Loucy (cell line): ENCODE data around the gene RNF181.

Source experiments
- H2AFZ ChIP-seq: fragments of 200-600 bp; sonication (generic); 2 replicates; pipeline ENCODE4 v1.6.0; 2016; ENCODE audit warnings: antibody characterized with exemption, mild to moderate bottlenecking, low read length, moderate library complexity
- H3F3A ChIP-seq: fragments of 200-600 bp; 2 replicates; pipeline ENCODE4 v1.6.0; 2016; ENCODE audit warnings: antibody characterized with exemption, low read depth, mild to moderate bottlenecking
- H3K27me3 ChIP-seq: fragments of 200-600 bp; sonication (generic); 2 replicates; pipeline ENCODE4 v1.6.1; 2014; ENCODE audit warnings: low read length, mild to moderate bottlenecking; ENCODE audit not compliant: insufficient read depth, poor library complexity, severe bottlenecking
- H3K36me3 ChIP-seq: fragments of 200-600 bp; sonication (generic); 2 replicates; pipeline ENCODE4 v1.6.1; 2016; ENCODE audit warnings: low read length; ENCODE audit not compliant: insufficient read depth
- H3K4me1 ChIP-seq: fragments of 200-600 bp; sonication (generic); 2 replicates; pipeline ENCODE4 v1.5.1; 2014; ENCODE audit warnings: low read length, mild to moderate bottlenecking; ENCODE audit not compliant: insufficient read depth, poor library complexity, severe bottlenecking
- H3K4me2 ChIP-seq: fragments of 200-600 bp; sonication (generic); 2 replicates; pipeline ENCODE4 v1.6.0; 2014; ENCODE audit warnings: antibody characterized with exemption, low read length, low read depth, mild to moderate bottlenecking; ENCODE audit not compliant: poor library complexity, severe bottlenecking
- H3K4me3 ChIP-seq: fragments of 200-600 bp; sonication (generic); 2 replicates; pipeline ENCODE4 v1.5.1; 2014; ENCODE audit warnings: low read length, mild to moderate bottlenecking, mixed read lengths; ENCODE audit not compliant: poor library complexity, severe bottlenecking
- H3K79me2 ChIP-seq: fragments of 200-600 bp; sonication (generic); 2 replicates; pipeline ENCODE4 v1.6.1; 2014; ENCODE audit warnings: low read length; ENCODE audit not compliant: insufficient read depth
- H3K9ac ChIP-seq: fragments of 200-600 bp; sonication (generic); 2 replicates; pipeline ENCODE4 v1.6.0; 2014; ENCODE audit warnings: mild to moderate bottlenecking, low read depth, low read length, moderate library complexity; ENCODE audit not compliant: poor library complexity, severe bottlenecking
- H3K9me2 ChIP-seq: fragments of 200-600 bp; sonication (generic); replicated peaks from 2 replicates; pipeline ENCODE4 v1.6.1; 2016; ENCODE audit warnings: low read depth, low read length, mixed read lengths
- H3K9me3 ChIP-seq: fragments of 200-600 bp; sonication (generic); 2 replicates; pipeline ENCODE4 v1.6.1; 2014; ENCODE audit warnings: mild to moderate bottlenecking, antibody characterized with exemption, low read length, low read depth; ENCODE audit not compliant: insufficient read depth
- H4K20me1 ChIP-seq: fragments of 200-600 bp; sonication (generic); 2 replicates; pipeline ENCODE4 v1.6.0; 2014; ENCODE audit warnings: antibody characterized with exemption, low read length, mild to moderate bottlenecking; ENCODE audit not compliant: insufficient read depth, poor library complexity, severe bottlenecking
- CTCF ChIP-seq: fragments of 200-600 bp; sonication (generic); conservative IDR thresholded peaks from 2 replicates; pipeline ENCODE4 v1.5.1; 2014; ENCODE audit warnings: mild to moderate bottlenecking, antibody characterized with exemption, low read length
- EZH2phosphoT487 ChIP-seq: fragments of 200-600 bp; IDR thresholded peaks from 2 replicates; pipeline ENCODE4 v1.6.1; 2018; ENCODE audit warnings: antibody characterized with exemption, mild to moderate bottlenecking, moderate library complexity, borderline replicate concordance

The RNF181 gene

GRCh38 chr2:85553184-85553583, 42.4 kb upstream of the RNF181 start:
- no peaks in the 10 kb centered on the region for H3K27me3 ChIP-seq
- peaks cover 16% of the 10 kb centered on the region for H3K79me2 ChIP-seq
- peaks cover 54% of the 10 kb centered on the region; the same call in 1 of the 2 replicates for H3K36me3 ChIP-seq
- no peak overlapping the region for H3K4me2 ChIP-seq
- no peaks in the 10 kb centered on the region for H3K9me3 ChIP-seq
- H4K20me1 ChIP-seq: peaks cover 1% of the 10 kb centered on the region
- H3K4me1 ChIP-seq: peaks cover under 1% of the 10 kb centered on the region
- no peak for TF ChIP-seq EZH2phosphoT487
- no peak for TF ChIP-seq CTCF
- peaks cover 8% of the 10 kb centered on the region; the same call in 1 of the 2 replicates for H3F3A ChIP-seq
- H3K9me2 ChIP-seq: no peaks in the 10 kb centered on the region
- no peak overlapping the region for H3K4me3 ChIP-seq
- no peak overlapping the region for H2AFZ ChIP-seq
- H3K9ac ChIP-seq: no peak overlapping the region

GRCh38 chr2:85554980-85555612, 40.4 kb upstream of the RNF181 start:
- Histone ChIP-seq H3K4me1 (peaks cover 9% of the 10 kb centered on the region), H3K4me2 (no peak overlapping the region), H3K9me2 (no peaks in the 10 kb centered on the region), H3K9ac (no peak overlapping the region), H4K20me1 (peaks cover 4% of the 10 kb centered on the region), H3K79me2 (peaks cover 34% of the 10 kb centered on the region), H2AFZ (no peak overlapping the region), H3K27me3 (no peaks in the 10 kb centered on the region), H3K9me3 (no peaks in the 10 kb centered on the region), H3K4me3 (no peak overlapping the region), H3F3A (no peaks in the 10 kb centered on the region), H3K36me3 (peaks cover 49% of the 10 kb centered on the region; the same call in 1 of the 2 replicates)
- TF ChIP-seq EZH2phosphoT487: no peak
- no peak for TF ChIP-seq CTCF

GRCh38 chr2:85557130-85557529, 38.4 kb upstream of the RNF181 start:
- Histone ChIP-seq H3K4me3 (no peak overlapping the region), H3K79me2 (peaks cover 50% of the 10 kb centered on the region), H3K9ac (no peak overlapping the region)

More at GRCh38 chr2:85557130-85557529, 38.4 kb upstream of the RNF181 start:
- Histone ChIP-seq H3K9me3 (no peaks in the 10 kb centered on the region), H3K9me2 (no peaks in the 10 kb centered on the region), H4K20me1 (peaks cover 4% of the 10 kb centered on the region), H3K36me3 (peaks cover 30% of the 10 kb centered on the region; the same call in 1 of the 2 replicates), H3K27me3 (no peaks in the 10 kb centered on the region), H3K4me2 (no peak overlapping the region), H3K4me1 (peaks cover 13% of the 10 kb centered on the region), H2AFZ (no peak overlapping the region), H3F3A (no peaks in the 10 kb centered on the region)
- no peak for TF ChIP-seq EZH2phosphoT487
- no peak for TF ChIP-seq CTCF
